ENCODE measurements around the gene CFAP61. TPM values are rescaled to one million over a fixed set of nuclear protein-coding genes. Genes with fewer than 3 reads are reported as not detected.

Gene CFAP61
- total and polyA plus RNA-seq, 10 donors, result 0.06 to 0.17 TPM; not detected in 8

- 54 to 75% (median 73%) methylated on average over 6 of the region's 6 CpGs for WGBS, 5 donors
- H3K4me1 ChIP-seq, result no peaks in the 10 kb centered on the region
- DNase-seq, result no peak
- no peaks in the 10 kb centered on the region for H3K9me3 ChIP-seq
- no peak overlapping the region for H3K4me3 ChIP-seq
- peaks cover 0 to 21% (median 0%) of the 10 kb centered on the region in 7 donors for H3K27me3 ChIP-seq (replicated peaks in 1 of 7)
- TF ChIP-seq CTCF (IDR thresholded peaks at IDR 0.05 in 8 of 11, conservative IDR thresholded peaks at IDR 0.05 in 3 of 11) (no peak), POLR2A (IDR thresholded peaks at IDR 0.05) (no peak), POLR2AphosphoS5 (IDR thresholded peaks at IDR 0.05) (no peak)
- H3K36me3 ChIP-seq, result no peaks in the 10 kb centered on the region
- intact Hi-C loops (cut with DNase I; ENCODE audit: low total_unique reads), result no loop called here
- no peak overlapping the region for H3K27ac ChIP-seq
Measured at GRCh38 chr20:20195021-20195705, 142.8 kb downstream of the CFAP61 start.

- TF ChIP-seq POLR2AphosphoS5 (IDR thresholded peaks at IDR 0.05) (no peak), POLR2A (IDR thresholded peaks at IDR 0.05) (no peak), CTCF (IDR thresholded peaks at IDR 0.05 in 8 of 11, conservative IDR thresholded peaks at IDR 0.05 in 3 of 11) (no peak)
- DNase-seq, result no peak
- Histone ChIP-seq H3K36me3 (no peaks in the 10 kb centered on the region), H3K4me3 (no peak overlapping the region), H3K27me3 (replicated peaks in 1 of 7) (peaks cover 0 to 29% (median 0%) of the 10 kb centered on the region in 7 donors), H3K4me1 (no peaks in the 10 kb centered on the region), H3K9me3 (no peaks in the 10 kb centered on the region), H3K27ac (no peak overlapping the region)
- intact Hi-C loops (cut with DNase I; ENCODE audit: low total_unique reads), result no loop called here
- WGBS, 5 donors, result 85 to 94% (median 88%) methylated on average over 10 of the region's 10 CpGs
Measured at GRCh38 chr20:20196610-20197009, 144.3 kb downstream of the CFAP61 start.

GRCh38 chr20:20198011-20198410 lies 145.7 kb downstream of the CFAP61 start:
- no peak for TF ChIP-seq CTCF (IDR thresholded peaks at IDR 0.05 in 8 of 11, conservative IDR thresholded peaks at IDR 0.05 in 3 of 11)
- TF ChIP-seq POLR2A (IDR thresholded peaks at IDR 0.05), result no peak
- TF ChIP-seq POLR2AphosphoS5 (IDR thresholded peaks at IDR 0.05), result no peak
- Histone ChIP-seq H3K9me3 (no peaks in the 10 kb centered on the region), H3K4me3 (no peak overlapping the region), H3K27ac (no peak overlapping the region), H3K4me1 (no peaks in the 10 kb centered on the region), H3K27me3 (replicated peaks in 1 of 7) (peaks cover 0 to 36% (median 0%) of the 10 kb centered on the region in 7 donors), H3K36me3 (no peaks in the 10 kb centered on the region)
- no peak for DNase-seq
- WGBS, 5 donors, result 78 to 96% (median 89%) methylated on average over 1 of the region's 1 CpG
- intact Hi-C loops (cut with DNase I; ENCODE audit: low total_unique reads), result no loop called here

GRCh38 chr20:20199361-20200160 lies 147.2 kb downstream of the CFAP61 start:
- H3K4me3 ChIP-seq, result no peak overlapping the region
- no peak for TF ChIP-seq POLR2A (IDR thresholded peaks at IDR 0.05)
- 60 to 71% (median 65%) methylated on average over 24 of the region's 24 CpGs for WGBS, 5 donors
- DNase-seq, result no peak
- H3K36me3 ChIP-seq, result no peaks in the 10 kb centered on the region
- H3K27ac ChIP-seq, result no peak overlapping the region
- peaks cover 0 to 36% (median 0%) of the 10 kb centered on the region in 7 donors for H3K27me3 ChIP-seq (replicated peaks in 1 of 7)
- intact Hi-C loops (cut with DNase I; ENCODE audit: low total_unique reads), result no loop called here
- H3K9me3 ChIP-seq, result no peaks in the 10 kb centered on the region
- H3K4me1 ChIP-seq, result no peaks in the 10 kb centered on the region
